HG03097 (cell line): ENCODE results near the gene IL22RA1.

Experiments
- ATAC-seq: cut with Tn5 transposase; IDR thresholded peaks from one replicate; pipeline ENCODE4 v1.9.1; 2021; ENCODE audit not compliant: unreplicated experiment, low FRiP score

The IL22RA1 gene

GRCh38 chr1:24100945-24101737 lies 41.8 kb downstream of the IL22RA1 start:
- no peak for ATAC-seq

- ATAC-seq, result no peak
These were observed 43.8 kb downstream of the IL22RA1 start for GRCh38 chr1:24098943-24099638.

DNA sequence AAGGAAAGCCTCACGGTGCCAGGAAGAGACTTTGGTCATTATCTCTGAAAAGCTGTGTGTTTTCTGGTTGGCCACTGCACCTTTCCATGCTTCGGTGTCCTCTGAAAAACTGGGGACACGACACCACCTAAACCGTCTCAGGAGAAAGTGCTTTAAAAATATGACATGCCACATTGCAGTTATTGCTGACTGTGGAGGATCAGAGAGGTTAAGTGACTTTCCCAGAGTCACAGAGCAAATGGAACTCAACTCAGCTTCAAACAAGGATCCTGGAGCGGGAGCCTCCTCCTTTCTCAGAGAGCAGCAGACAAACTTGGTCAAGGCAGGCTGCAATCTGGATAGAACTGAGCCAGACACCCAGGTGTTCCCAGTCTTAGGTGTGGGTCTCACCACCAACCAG lies 44.8 kb downstream of the IL22RA1 start:
- ATAC-seq, result no peak

DNA sequence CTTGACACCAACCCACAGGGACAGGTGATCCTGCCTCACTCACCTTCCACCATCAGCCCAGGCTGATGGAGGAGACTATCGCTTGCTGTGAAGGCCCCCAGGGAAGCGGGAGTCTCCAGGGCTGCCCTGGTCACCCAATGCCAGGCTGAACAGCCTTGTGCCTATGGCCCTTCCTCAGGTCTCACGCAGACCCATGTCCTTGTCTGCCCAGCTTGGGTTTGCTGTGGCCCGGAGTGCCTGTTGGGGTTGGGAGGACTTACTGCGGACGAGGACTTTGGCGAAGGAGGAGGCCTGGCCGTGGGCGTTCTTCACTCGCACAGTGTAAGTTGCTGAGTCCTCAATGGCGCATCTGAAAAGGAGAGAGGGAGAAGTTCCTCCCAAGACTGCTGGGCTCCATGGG lies 45.3 kb downstream of the IL22RA1 start:
- no peak for ATAC-seq

- ATAC-seq, result no peak
These were observed 46.2 kb downstream of the IL22RA1 start for GRCh38 chr1:24096739-24097103.

DNA sequence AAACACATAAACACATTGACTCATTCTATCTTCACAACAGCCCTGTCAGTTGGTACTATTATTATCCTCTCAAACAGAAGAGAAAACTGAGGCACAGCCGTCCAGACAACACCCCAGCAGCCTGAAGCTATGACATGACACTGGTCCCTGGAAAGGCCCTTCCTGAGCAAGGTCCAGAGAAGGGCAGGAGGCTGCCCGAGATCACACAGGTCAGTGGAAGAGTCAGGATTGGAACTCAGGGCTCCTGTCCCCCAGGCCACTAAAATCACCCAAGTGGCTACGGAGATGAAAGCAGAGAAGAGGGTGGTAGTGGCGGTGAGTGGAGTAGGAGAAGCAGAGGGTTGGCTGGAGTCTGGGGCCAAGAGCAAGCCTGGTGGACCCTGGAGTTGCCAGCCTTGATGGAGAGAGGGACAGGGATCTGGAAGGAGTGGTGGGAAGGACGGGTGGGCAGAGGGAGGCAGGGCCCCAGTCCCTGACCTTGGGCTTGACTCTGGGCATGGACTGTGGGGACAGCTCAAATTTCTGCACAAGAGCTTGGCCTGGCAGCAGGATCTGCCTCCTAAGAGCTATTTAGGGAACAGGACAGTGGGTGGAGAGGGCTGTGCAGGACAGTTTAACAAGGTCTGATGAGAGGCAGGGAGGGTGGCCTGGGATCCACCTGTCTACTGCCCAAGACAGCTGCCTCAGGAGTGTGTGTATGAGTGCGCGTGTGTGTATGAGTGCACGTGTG lies 46.8 kb downstream of the IL22RA1 start:
- ATAC-seq, result no peak

DNA sequence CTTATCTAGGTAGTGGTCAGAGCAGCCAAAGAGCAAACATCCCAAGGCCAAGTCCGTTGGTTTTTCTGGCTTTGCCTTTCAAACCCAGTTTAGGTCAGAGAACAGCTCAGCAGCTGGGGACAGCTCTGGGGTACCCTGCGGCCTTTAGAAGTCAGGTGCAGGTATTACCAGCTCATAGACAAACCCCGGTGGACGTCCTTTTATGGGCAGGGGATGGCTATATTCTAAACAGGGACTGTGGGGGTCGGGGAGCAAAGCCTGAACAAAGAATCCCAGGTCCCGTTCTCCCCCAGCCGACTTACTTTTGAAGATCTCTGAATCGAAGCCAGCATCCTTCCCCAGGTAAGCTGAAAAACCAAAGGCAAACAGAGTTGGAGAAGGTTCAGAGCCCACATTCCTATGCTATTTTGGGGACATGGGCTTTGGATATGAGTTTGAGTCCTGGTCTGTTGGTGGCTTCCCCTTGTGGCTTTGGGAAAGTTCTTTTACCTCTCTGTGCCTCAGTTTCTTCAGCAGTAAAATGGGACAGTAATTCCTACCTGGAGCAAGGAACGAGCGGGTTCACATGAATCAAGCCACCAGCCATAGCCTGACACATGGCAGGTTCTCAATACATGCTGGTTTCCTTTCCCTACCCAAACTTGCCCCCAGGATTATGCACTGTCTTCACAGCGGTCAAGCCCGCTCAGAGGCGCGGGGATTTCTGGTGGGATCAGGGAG lies 47.6 kb downstream of the IL22RA1 start:
- ATAC-seq, result no peak

GRCh38 chr1:24094554-24094953 lies 48.4 kb downstream of the IL22RA1 start:
- ATAC-seq, result no peak

GRCh38 chr1:24093732-24094131 lies 49.2 kb downstream of the IL22RA1 start:
- ATAC-seq, result no peak

- ATAC-seq, result no peak
These were observed 50.0 kb downstream of the IL22RA1 start for GRCh38 chr1:24092979-24093378.

- ATAC-seq, result no peak
These were observed 50.9 kb downstream of the IL22RA1 start for GRCh38 chr1:24091971-24092482.

- ATAC-seq, result no peak
These were observed 52.2 kb downstream of the IL22RA1 start for GRCh38 chr1:24090736-24091135.

DNA sequence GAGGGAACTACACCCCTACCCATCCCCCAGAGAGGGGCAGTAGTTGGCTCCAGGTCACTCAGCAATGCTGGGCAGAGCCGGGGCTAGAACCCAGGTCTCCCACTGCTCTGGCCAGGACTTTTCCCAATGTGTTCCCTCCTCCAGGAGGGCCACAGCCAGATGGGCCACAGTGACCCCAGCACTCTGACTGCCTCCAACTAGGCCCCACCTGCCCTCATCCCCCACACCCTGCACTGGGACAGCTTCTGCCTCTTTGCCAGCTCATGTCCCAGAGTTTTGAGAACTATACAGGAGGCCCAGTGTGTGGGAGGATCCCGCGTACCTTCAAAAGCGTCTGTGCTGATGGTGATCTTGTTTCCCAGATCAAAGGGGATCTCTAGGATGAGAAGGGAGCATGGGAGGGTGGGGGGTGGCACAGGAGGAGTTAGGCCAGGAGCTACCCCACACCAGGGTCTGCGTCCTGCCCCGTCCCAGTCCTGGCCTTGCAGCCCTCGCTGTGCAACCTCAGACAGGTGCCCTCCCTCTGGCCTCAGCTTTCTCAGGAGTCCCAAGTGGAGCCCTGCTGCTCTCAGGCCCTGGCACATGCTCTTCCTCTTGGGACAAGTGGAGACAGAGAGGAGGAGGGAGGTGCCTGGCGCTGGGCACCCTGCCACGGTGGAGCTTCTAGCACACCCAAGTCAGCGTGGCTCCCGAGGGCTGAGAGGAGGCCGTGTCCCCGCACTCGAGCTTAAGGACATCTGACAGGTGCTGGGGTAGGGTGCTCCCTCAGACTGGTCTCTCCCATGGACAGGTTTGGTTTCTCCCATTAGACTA lies 53.0 kb downstream of the IL22RA1 start:
- no peak for ATAC-seq

GRCh38 chr1:24089027-24089742 lies 53.8 kb downstream of the IL22RA1 start:
- no peak for ATAC-seq

DNA sequence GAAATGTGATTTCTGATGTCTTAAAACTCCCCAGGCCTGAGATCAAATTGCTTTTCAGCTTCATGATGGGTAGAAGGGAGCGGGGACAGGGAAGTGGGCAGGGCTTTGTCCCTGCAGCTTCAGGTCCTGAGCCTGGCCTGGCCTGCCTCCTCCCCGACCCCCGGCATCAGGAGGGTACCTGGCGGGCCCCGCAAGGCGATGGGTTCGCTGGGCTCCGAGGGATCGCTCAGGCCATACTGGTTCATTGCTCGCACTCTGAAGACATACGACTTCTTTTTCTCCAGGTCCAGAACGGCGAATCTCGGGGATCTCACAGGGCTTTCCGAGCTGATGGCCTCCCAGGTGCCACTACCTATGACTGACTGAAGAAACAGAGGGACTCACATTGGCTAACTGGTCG lies 56.5 kb downstream of the IL22RA1 start:
- ATAC-seq, result no peak

DNA sequence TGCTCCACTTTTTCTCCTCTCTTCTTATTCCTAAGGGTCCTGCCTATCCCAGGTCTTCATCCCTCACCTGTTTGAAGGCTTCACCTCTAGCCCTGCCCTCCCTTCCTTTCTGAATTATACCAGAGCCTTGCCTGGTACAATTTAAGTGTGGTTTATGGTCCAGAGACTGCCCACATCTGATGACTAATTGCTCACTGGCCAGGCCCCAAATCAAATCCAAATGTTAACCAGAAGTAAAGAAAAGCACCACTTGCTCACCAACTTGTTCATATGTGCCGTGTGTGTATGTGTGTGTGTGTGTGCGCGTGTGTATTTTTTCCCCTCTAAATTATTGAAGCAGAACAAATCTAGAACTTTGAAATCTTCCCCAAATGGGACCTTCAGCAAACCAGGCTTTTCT lies 57.4 kb downstream of the IL22RA1 start:
- ATAC-seq, result no peak

GRCh38 chr1:24085007-24085406 lies 57.9 kb downstream of the IL22RA1 start:
- ATAC-seq, result no peak

DNA sequence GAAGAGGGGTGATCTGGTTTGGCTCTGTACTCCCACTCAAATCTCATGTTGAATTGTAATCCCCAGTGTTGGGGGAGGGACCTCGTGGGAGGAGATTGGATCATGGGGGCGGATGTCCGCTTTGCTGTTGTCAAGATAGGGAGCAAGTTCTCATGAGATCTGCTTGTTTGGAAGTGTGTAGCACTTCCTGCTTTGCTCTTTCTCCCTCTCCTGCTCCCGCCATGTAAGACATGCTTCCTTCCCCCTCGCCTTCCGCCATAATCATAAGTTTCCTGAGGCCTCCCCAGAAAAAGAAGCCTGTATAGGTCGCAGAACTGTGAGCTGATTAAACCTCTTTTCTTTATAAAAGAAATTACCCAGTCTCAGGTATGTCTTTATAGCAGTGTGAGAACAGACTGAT lies 58.9 kb downstream of the IL22RA1 start:
- ATAC-seq, result no peak

GRCh38 chr1:24082372-24082771 lies 60.6 kb downstream of the IL22RA1 start:
- no peak for ATAC-seq
